ENCODE results near the gene WDR75.

Gene WDR75

GRCh38 chr2:189511210-189511959 lies 70.1 kb downstream of the WDR75 start:
- no peak overlapping the region for H3K4me2 ChIP-seq (ENCODE audit: insufficient read depth, low read length)
- TF ChIP-seq CTCF (IDR thresholded peaks at IDR 0.05; ENCODE audit: borderline replicate concordance, extremely low read depth, low read length, poor library complexity, severe bottlenecking) (no peak), EZH2 (IDR thresholded peaks at IDR 0.05; ENCODE audit: borderline replicate concordance, low read depth, low read length, severe bottlenecking) (no peak)
- ATAC-seq (ENCODE audit: insufficient read depth, low read depth) (no peak), DNase-seq (no peak)
- H4K20me1 ChIP-seq (ENCODE audit: insufficient read depth, low read length): no peaks in the 10 kb centered on the region
- no peaks in the 10 kb centered on the region for H3K36me3 ChIP-seq (ENCODE audit: insufficient read depth, low read length)
- no peaks in the 10 kb centered on the region for H3K9me3 ChIP-seq (ENCODE audit: insufficient read depth, low read length, severe bottlenecking)
- no peak overlapping the region for H2AFZ ChIP-seq (ENCODE audit: low read depth, low read length)
- no peaks in the 10 kb centered on the region for H3K79me2 ChIP-seq (ENCODE audit: insufficient read depth, low read length)
- H3K4me1 ChIP-seq (ENCODE audit: insufficient read depth, low read length): no peaks in the 10 kb centered on the region
- no peak overlapping the region for H3K4me3 ChIP-seq (ENCODE audit: low read depth in 1 of 2, low read length in 2 of 2)
- H3K27ac ChIP-seq (ENCODE audit: low read length): no peak overlapping the region
- H3K9ac ChIP-seq (ENCODE audit: low read depth, low read length): no peak overlapping the region
- H3K27me3 ChIP-seq (ENCODE audit: insufficient read depth, low read length, poor library complexity): no peaks in the 10 kb centered on the region

DNA sequence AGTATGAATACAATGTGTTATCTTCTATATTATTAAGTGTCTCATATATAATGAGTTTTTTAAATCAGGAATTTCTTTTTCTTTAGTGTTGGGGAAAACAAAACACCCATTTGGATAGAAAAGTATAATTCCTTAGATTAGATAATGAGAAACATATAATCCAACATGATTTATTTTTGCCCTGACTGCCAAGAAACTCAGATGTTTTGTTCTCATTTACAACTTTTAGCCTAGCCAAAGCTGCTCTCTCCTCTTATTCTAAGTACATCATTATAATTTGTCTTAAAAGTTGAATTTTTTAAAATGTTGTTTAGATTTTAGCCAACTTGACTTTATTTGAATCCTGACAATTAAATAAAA lies 70.7 kb downstream of the WDR75 start:
- no peaks in the 10 kb centered on the region for H3K4me1 ChIP-seq (ENCODE audit: insufficient read depth, low read length)
- H3K27ac ChIP-seq (ENCODE audit: low read length): no peak overlapping the region
- no peak for TF ChIP-seq CTCF (IDR thresholded peaks at IDR 0.05; ENCODE audit: borderline replicate concordance, extremely low read depth, low read length, poor library complexity, severe bottlenecking)
- no peak for TF ChIP-seq EZH2 (IDR thresholded peaks at IDR 0.05; ENCODE audit: borderline replicate concordance, low read depth, low read length, severe bottlenecking)
- H3K9me3 ChIP-seq (ENCODE audit: insufficient read depth, low read length, severe bottlenecking): no peaks in the 10 kb centered on the region
- no peaks in the 10 kb centered on the region for H4K20me1 ChIP-seq (ENCODE audit: insufficient read depth, low read length)
- H3K4me3 ChIP-seq (ENCODE audit: low read depth in 1 of 2, low read length in 2 of 2): no peak overlapping the region
- ATAC-seq (ENCODE audit: insufficient read depth, low read depth) (no peak), DNase-seq (no peak)
- H3K27me3 ChIP-seq (ENCODE audit: insufficient read depth, low read length, poor library complexity): no peaks in the 10 kb centered on the region
- no peaks in the 10 kb centered on the region for H3K79me2 ChIP-seq (ENCODE audit: insufficient read depth, low read length)
- H2AFZ ChIP-seq (ENCODE audit: low read depth, low read length): no peak overlapping the region
- H3K4me2 ChIP-seq (ENCODE audit: insufficient read depth, low read length): no peak overlapping the region
- H3K9ac ChIP-seq (ENCODE audit: low read depth, low read length): no peak overlapping the region
- H3K36me3 ChIP-seq (ENCODE audit: insufficient read depth, low read length): no peaks in the 10 kb centered on the region

- TF ChIP-seq EZH2 (IDR thresholded peaks at IDR 0.05; ENCODE audit: borderline replicate concordance, low read depth, low read length, severe bottlenecking): no peak
- TF ChIP-seq CTCF (IDR thresholded peaks at IDR 0.05; ENCODE audit: borderline replicate concordance, extremely low read depth, low read length, poor library complexity, severe bottlenecking): no peak
- Histone ChIP-seq H3K4me2 (ENCODE audit: insufficient read depth, low read length) (no peak overlapping the region), H3K27me3 (ENCODE audit: insufficient read depth, low read length, poor library complexity) (no peaks in the 10 kb centered on the region), H3K4me1 (ENCODE audit: insufficient read depth, low read length) (no peaks in the 10 kb centered on the region), H3K36me3 (ENCODE audit: insufficient read depth, low read length) (no peaks in the 10 kb centered on the region), H3K27ac (ENCODE audit: low read length) (no peak overlapping the region), H3K79me2 (ENCODE audit: insufficient read depth, low read length) (no peaks in the 10 kb centered on the region), H3K9me3 (ENCODE audit: insufficient read depth, low read length, severe bottlenecking) (no peaks in the 10 kb centered on the region), H3K4me3 (ENCODE audit: low read depth in 1 of 2, low read length in 2 of 2) (no peak overlapping the region), H2AFZ (ENCODE audit: low read depth, low read length) (no peak overlapping the region), H3K9ac (ENCODE audit: low read depth, low read length) (no peak overlapping the region), H4K20me1 (ENCODE audit: insufficient read depth, low read length) (no peaks in the 10 kb centered on the region)
- ATAC-seq (ENCODE audit: insufficient read depth, low read depth): no peak
- DNase-seq: no peak
Observed at GRCh38 chr2:189512879-189513278, 71.6 kb downstream of the WDR75 start.
